ENCODE measurements around the gene RAB27A. TPM values are rescaled to one million over a fixed set of nuclear protein-coding genes. Genes with fewer than 3 reads are reported as not detected.
A peak's percentile ranks its signal among the peaks of the same experiment; 100 is the strongest.

RAB27A gene
- total RNA-seq, 1 donor: 7.8 TPM

GRCh38 chr15:55204464-55204863 is 85.1 kb downstream of the RAB27A start:
- TF ChIP-seq CTCF (IDR thresholded peaks at IDR 0.05; ENCODE audit: insufficient read depth, low read depth, low read length): no peak
- H3K4me3 ChIP-seq (ENCODE audit: low read depth, low read length): no peak overlapping the region
- no peak for DNase-seq (ENCODE audit: low read depth)

- H3K4me3 ChIP-seq (ENCODE audit: low read depth, low read length): no peak overlapping the region
- no peak for TF ChIP-seq CTCF (IDR thresholded peaks at IDR 0.05; ENCODE audit: insufficient read depth, low read depth, low read length)
- no peak for DNase-seq (ENCODE audit: low read depth)
Observed at GRCh38 chr15:55202206-55202605, 87.4 kb downstream of the RAB27A start.

- DNase-seq (ENCODE audit: low read depth): no peak
- H3K4me3 ChIP-seq (ENCODE audit: low read depth, low read length): no peak overlapping the region
- TF ChIP-seq CTCF (IDR thresholded peaks at IDR 0.05; ENCODE audit: insufficient read depth, low read depth, low read length): no peak
Observed at GRCh38 chr15:55198706-55199105, 90.9 kb downstream of the RAB27A start.

DNA sequence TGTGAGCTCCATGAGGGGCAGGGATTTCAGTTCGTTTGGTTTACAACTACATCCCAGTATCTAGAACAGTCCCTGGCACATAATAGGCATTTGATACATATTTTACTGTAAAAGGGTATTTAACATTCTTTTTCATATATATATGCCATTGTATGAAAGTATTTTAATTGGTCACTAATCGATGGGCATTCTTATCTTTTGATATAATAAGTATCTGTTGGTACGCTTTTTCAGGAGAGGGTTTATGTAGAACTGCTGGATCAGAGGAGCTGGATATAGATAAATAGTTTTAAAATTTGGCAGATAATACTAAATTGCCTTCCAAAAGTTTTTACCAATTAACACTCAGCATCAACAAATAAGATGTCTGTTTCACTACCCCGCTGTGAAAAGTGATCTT is 91.9 kb downstream of the RAB27A start:
- TF ChIP-seq CTCF (IDR thresholded peaks at IDR 0.05; ENCODE audit: insufficient read depth, low read depth, low read length): no peak
- no peak for DNase-seq (ENCODE audit: low read depth)
- H3K4me3 ChIP-seq (ENCODE audit: low read depth, low read length): peak overlapping the region; percentile 81

DNA sequence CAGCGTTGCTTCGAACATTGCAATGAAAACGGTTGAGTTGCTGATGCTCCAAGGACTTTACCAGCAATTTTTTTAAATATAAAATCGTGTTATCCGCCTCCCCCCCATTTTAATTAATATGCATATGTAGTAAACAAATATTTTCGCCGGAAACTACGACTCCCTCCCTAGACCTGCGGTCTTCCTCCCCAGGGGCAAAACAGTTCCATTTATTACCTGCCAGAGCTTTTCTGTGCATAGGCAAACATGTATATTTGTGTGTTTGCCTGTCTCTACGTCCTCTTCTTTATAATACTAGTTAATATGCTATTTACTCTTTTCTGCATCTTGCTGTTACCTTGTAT is 92.3 kb downstream of the RAB27A start:
- no peak for TF ChIP-seq CTCF (IDR thresholded peaks at IDR 0.05; ENCODE audit: insufficient read depth, low read depth, low read length)
- no peak for DNase-seq (ENCODE audit: low read depth)
- H3K4me3 ChIP-seq (ENCODE audit: low read depth, low read length): peak overlapping the region; percentile 81

DNA sequence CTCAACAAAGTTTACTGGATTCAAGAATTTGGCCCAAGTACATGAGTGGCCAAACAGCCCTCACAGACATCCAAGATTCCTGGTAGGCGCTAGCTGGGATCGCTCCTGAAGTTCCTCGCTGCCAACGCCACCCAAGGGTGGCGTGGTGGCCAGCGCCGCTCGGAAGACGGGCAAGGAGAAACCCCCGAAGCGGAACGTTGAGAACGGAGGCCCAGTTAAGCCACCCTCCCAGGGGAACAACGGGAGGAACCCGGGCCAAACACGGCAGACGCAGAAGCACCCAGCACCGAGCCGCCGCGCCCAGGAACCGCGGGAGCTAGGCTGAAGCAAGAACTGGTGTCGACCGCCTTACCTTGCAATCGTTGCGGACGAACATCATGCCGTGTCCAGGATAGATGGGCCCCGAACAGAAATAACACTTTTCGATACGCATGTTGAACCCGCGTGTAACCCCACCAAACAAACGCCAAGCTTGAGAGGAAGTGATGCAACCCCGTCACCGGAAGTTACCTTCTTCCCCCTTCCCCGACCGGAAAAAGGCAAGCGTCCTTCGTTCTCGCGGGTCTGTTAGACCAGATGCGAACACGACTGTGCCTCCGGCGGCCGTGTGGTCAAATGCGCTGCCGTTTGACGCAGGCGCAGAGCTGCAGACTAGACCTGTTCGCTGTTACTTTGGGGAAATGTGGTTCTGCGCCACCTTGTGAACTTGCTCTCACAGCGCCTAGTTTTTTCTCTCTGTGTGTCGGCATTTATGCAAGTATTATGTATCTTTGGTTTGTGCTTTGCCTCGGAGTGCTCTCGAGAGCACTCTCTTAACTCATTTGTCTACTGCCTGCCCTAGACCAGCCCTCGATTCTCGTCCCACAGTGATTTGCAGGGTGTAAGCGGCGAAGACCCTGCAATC is 92.9 kb downstream of the RAB27A start, which contains the start of gene RSL24D1:
TSS of gene RSL24D1 (minus strand) at position 484 of the 904 bp plus-strand sequence. CDS start at position 433, 51 bp downstream.
- peak; percentile 99 for DNase-seq (ENCODE audit: low read depth)

More for the DNA sequence above, 92.9 kb downstream of the RAB27A start, which contains the start of gene RSL24D1:
- peak within 1 kb of the TSS; percentile 81 for H3K4me3 ChIP-seq (ENCODE audit: low read depth, low read length)
- peak; percentile 41 for TF ChIP-seq CTCF (IDR thresholded peaks at IDR 0.05; ENCODE audit: insufficient read depth, low read depth, low read length)
